Esophagus squamous epithelium (tissue), 5 donors: ENCODE results near the gene CHN2. TPM values are rescaled to one million over a fixed set of nuclear protein-coding genes. Genes with fewer than 3 reads are reported as not detected.

Experiments used
- DNase-seq: peaks from one replicate; lab custom pipeline; 2025; lab: John Stamatoyannopoulos, UW
- H3K27ac ChIP-seq, 4 donors: fragments of 200-600 bp; sonication (generic); one replicate each; pipeline ENCODE4 v1.5.1; 2016 to 2019; ENCODE audit warnings: mild to moderate bottlenecking in 1 of 4
- H3K27me3 ChIP-seq, 4 donors: fragments of 200-600 bp; sonication (generic); 1 replicate in 3 of 4; 2 replicates in 1 of 4; pipeline versions ENCODE4 v1.5.1 to v1.6.0; 2017 to 2021; ENCODE audit warnings: antibody characterized with exemption in 1 of 4
- H3K36me3 ChIP-seq, 3 donors: fragments of 200-600 bp; sonication (generic); one replicate each; pipeline ENCODE4 v1.5.1; 2016 to 2019
- H3K4me1 ChIP-seq, 3 donors: fragments of 200-600 bp; sonication (generic); one replicate each; pipeline ENCODE4 v1.5.1; 2017 to 2019
- H3K4me3 ChIP-seq, 4 donors: fragments of 200-600 bp; sonication (generic); 1 replicate in 3 of 4; 2 replicates in 1 of 4; pipeline ENCODE4 v1.5.1; 2016 to 2019; ENCODE audit warnings: mild to moderate bottlenecking in 2 of 4, moderate library complexity in 1 of 4
- H3K9me3 ChIP-seq, 3 donors: fragments of 200-600 bp; sonication (generic); one replicate each; pipeline ENCODE4 v1.5.1; 2016 to 2019
- CTCF ChIP-seq, 6 experiments: fragments of 450-650 bp in 4 of 6; fragments of 200-600 bp in 2 of 6; sonication (generic) in 2 of 6; IDR thresholded peaks; one replicate each; pipeline ENCODE4 v1.5.1; 2016 to 2019; ENCODE audit warnings: antibody characterized with exemption in 6 of 6, mild to moderate bottlenecking in 4 of 6, moderate library complexity in 4 of 6
- POLR2A ChIP-seq, 4 donors: fragments of 450-650 bp; IDR thresholded peaks; one replicate each; pipeline ENCODE4 v1.6.1; 2017; ENCODE audit warnings: antibody characterized with exemption in 4 of 4, mild to moderate bottlenecking in 4 of 4, moderate library complexity in 3 of 4
- WGBS, 2 donors: methylation state at CpG; one replicate each; pipeline ENCODE4 v1.1.5; 2018; 5-methylcytosine and 5-hydroxymethylcytosine counted together
- intact Hi-C: fragments of 100-400 bp; cut with DNase I; formaldehyde crosslinking; loops from one replicate; pipeline ENCODE4 v1.15.0; 2022
- total RNA-seq, 4 donors: library from RNA; depleted of rRNA; stranded (reverse); fragments of >200 nt; gene quantifications; one replicate each; pipeline ENCODE4 v1.1.0, GENCODE V29; 2016
- donor health status: DM: yes; HTN: yes; CAD: no.

The CHN2 gene
- total RNA-seq, 4 donors from 2014 or later = 0.08 to 8.6 (median 1.7) TPM

GRCh38 chr7:29341156-29341555 lies 146.6 kb downstream of the CHN2 start:
- H3K36me3 ChIP-seq = no peaks in the 10 kb centered on the region
- WGBS, 2 donors = 44 to 48% methylated on average over 6 to 7 of the region's 7 CpGs
- no peak for TF ChIP-seq CTCF (IDR thresholded peaks at IDR 0.05)
- TF ChIP-seq POLR2A (IDR thresholded peaks at IDR 0.05) = no peak
- H3K27ac ChIP-seq = no peak overlapping the region
- no peaks in the 10 kb centered on the region for H3K27me3 ChIP-seq
- no peak overlapping the region for H3K4me3 ChIP-seq
- no peak for DNase-seq
- H3K9me3 ChIP-seq = no peaks in the 10 kb centered on the region
- intact Hi-C loops = no loop called here
- peaks cover 0 to 41% (median 7%) of the 10 kb centered on the region in 3 donors for H3K4me1 ChIP-seq

- no peak for TF ChIP-seq CTCF (IDR thresholded peaks at IDR 0.05)
- TF ChIP-seq POLR2A (IDR thresholded peaks at IDR 0.05) = no peak
- intact Hi-C loops = no loop called here
- DNase-seq = no peak
- Histone ChIP-seq H3K4me3 (no peak overlapping the region), H3K4me1 (peaks cover 0 to 40% (median 7%) of the 10 kb centered on the region in 3 donors), H3K36me3 (no peaks in the 10 kb centered on the region), H3K9me3 (no peaks in the 10 kb centered on the region), H3K27ac (no peak overlapping the region), H3K27me3 (no peaks in the 10 kb centered on the region)
- 66 to 71% methylated on average over 3 of the region's 3 CpGs for WGBS, 2 donors
Observed at GRCh38 chr7:29342761-29343160, 148.2 kb downstream of the CHN2 start.

- Histone ChIP-seq H3K27me3 (no peaks in the 10 kb centered on the region), H3K4me3 (no peak overlapping the region), H3K36me3 (no peaks in the 10 kb centered on the region), H3K27ac (no peak overlapping the region), H3K4me1 (peaks cover 0 to 39% (median 7%) of the 10 kb centered on the region in 3 donors), H3K9me3 (no peaks in the 10 kb centered on the region)
- intact Hi-C loops = no loop called here
- WGBS, 2 donors = 71 to 84% methylated on average over 2 of the region's 2 CpGs
- no peak for DNase-seq
- TF ChIP-seq POLR2A (IDR thresholded peaks at IDR 0.05) = no peak
- TF ChIP-seq CTCF (IDR thresholded peaks at IDR 0.05) = no peak
Observed at GRCh38 chr7:29343399-29343798, 148.8 kb downstream of the CHN2 start.

GRCh38 chr7:29344334-29344978 lies 149.9 kb downstream of the CHN2 start:
- no peak overlapping the region for H3K27ac ChIP-seq
- intact Hi-C loops = no loop called here
- H3K27me3 ChIP-seq = no peaks in the 10 kb centered on the region
- H3K4me3 ChIP-seq = no peak overlapping the region
- no peak for DNase-seq
- no peaks in the 10 kb centered on the region for H3K9me3 ChIP-seq
- H3K4me1 ChIP-seq = peaks cover 0 to 44% (median 7%) of the 10 kb centered on the region in 3 donors
- 79 to 90% methylated on average over 4 of the region's 4 CpGs for WGBS, 2 donors
- no peaks in the 10 kb centered on the region for H3K36me3 ChIP-seq
- TF ChIP-seq CTCF (IDR thresholded peaks at IDR 0.05) = no peak
- TF ChIP-seq POLR2A (IDR thresholded peaks at IDR 0.05) = no peak

- H3K27ac ChIP-seq = no peak overlapping the region
- intact Hi-C loops = no loop called here
- no peaks in the 10 kb centered on the region for H3K27me3 ChIP-seq
- no peak for DNase-seq
- H3K9me3 ChIP-seq = no peaks in the 10 kb centered on the region
- peaks cover 0 to 48% (median 7%) of the 10 kb centered on the region in 3 donors for H3K4me1 ChIP-seq
- H3K4me3 ChIP-seq = no peak overlapping the region
- TF ChIP-seq CTCF (IDR thresholded peaks at IDR 0.05) (peak in 2 of 6 experiments; percentile 16 to 33), POLR2A (IDR thresholded peaks at IDR 0.05) (no peak)
- WGBS, 2 donors = 84 to 88% methylated on average over 9 of the region's 9 CpGs
- no peaks in the 10 kb centered on the region for H3K36me3 ChIP-seq
Observed at GRCh38 chr7:29345590-29345989, 151.0 kb downstream of the CHN2 start.
